ENCODE data around the gene SMARCAD1.

Gene SMARCAD1

GRCh38 chr4:94232519-94232918 lies 24.9 kb downstream of the SMARCAD1 start:
- TF ChIP-seq, protein P1, sequence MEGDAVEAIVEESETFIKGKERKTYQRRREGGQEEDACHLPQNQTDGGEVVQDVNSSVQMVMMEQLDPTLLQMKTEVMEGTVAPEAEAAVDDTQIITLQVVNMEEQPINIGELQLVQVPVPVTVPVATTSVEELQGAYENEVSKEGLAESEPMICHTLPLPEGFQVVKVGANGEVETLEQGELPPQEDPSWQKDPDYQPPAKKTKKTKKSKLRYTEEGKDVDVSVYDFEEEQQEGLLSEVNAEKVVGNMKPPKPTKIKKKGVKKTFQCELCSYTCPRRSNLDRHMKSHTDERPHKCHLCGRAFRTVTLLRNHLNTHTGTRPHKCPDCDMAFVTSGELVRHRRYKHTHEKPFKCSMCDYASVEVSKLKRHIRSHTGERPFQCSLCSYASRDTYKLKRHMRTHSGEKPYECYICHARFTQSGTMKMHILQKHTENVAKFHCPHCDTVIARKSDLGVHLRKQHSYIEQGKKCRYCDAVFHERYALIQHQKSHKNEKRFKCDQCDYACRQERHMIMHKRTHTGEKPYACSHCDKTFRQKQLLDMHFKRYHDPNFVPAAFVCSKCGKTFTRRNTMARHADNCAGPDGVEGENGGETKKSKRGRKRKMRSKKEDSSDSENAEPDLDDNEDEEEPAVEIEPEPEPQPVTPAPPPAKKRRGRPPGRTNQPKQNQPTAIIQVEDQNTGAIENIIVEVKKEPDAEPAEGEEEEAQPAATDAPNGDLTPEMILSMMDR (IDR thresholded peaks at IDR 0.05) = no peak

- TF ChIP-seq, protein P1 (IDR thresholded peaks at IDR 0.05) = no peak
These were observed 28.2 kb downstream of the SMARCAD1 start for GRCh38 chr4:94235825-94236224.

DNA sequence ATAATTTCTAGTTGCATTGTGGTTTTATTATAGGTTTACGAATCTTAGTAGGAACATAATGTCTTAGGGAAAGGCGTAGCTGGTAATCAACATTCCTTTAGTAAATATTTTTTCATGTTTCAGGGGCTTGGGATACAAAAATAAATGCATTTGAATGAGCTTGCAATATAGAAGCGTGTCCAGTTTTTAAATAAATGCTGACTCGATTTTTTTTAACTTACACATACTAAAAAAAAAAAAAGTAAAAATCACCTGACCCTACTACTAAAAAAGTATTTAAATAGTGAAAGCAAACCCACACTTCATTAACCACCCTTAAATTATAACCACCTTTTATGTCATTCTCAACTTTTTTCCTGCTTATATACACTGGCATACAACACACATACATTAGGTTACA lies 29.6 kb downstream of the SMARCAD1 start:
- TF ChIP-seq, protein P1 (IDR thresholded peaks at IDR 0.05) = no peak

DNA sequence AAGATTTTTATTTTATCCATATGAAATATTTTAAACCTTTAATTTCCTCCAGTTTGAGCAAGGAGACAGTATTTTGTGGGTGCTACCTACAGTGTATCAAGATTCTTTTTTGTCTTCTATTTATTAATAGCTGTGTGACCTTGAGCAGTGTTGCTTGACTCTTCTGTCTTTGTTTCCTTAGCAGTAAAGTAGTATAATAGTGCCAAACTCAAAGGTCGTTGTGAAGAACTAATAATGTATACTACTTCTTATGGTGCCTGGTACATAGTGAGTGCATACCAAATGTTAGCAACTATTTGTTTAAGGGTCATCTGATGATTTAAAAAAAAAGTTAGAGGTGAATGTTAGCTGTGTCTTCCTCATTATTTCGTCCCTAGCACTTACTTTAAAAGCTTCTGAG lies 30.5 kb downstream of the SMARCAD1 start:
- TF ChIP-seq, protein P1 (IDR thresholded peaks at IDR 0.05) = no peak

- TF ChIP-seq, protein P1 (IDR thresholded peaks at IDR 0.05) = no peak
These were observed 32.7 kb downstream of the SMARCAD1 start for GRCh38 chr4:94240384-94240783.

DNA sequence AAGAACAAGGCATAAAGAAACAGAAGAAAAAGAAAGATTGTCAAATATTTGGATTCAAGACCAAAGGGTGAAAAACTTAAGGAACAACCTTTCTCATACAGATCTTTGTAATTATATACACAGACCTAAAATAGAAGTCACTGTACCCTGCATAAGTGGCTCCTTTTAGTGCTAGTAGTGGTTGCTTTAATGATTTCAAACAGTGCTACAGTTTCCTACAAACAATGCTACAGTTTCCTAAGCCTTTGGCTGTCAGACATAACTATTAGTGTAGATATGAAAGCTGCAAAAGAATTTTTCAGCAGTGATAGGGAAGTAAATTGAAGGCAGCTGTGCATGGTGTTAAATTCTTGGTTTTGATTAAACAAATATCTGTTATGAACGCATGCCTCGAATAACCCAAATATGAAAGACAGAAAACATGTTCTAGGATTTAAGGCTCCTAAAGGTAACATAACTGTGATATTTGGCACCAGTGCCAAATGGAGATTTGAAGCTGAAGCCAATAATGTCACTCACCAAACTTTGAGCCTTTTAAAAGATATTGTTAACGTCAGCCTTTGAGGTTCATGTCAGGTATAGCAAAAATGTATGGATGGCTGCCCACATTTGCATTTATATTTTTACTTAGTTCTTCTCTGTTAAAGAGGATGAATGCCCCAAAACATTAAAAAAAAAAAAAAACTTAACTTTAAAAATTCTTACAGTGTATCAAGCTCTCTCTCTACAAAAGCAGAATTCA lies 36.6 kb downstream of the SMARCAD1 start:
- TF ChIP-seq, protein P1 (IDR thresholded peaks at IDR 0.05) = no peak

GRCh38 chr4:94244829-94245185 lies 37.1 kb downstream of the SMARCAD1 start:
- TF ChIP-seq, protein P1 (IDR thresholded peaks at IDR 0.05) = no peak

DNA sequence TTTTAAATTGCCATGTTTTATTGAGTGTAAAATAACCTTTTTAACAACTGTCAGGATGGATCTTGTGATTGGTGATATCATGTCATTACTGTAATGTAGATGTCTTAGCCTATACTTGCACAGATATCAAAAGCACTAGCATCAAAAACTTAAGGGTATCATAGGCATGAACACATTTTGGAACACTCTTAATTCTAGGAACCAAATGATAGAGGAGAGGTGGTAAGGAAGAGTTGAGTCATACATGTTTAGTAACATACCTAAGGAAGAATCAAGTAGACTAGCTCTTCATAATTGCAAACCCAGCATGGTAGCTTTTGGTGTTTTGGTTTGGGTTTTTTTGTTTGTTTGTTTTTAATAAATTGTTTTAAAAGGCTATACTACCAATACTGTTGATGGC lies 43.4 kb downstream of the SMARCAD1 start:
- TF ChIP-seq, protein P1 (IDR thresholded peaks at IDR 0.05) = no peak
